OCI-LY3 (cell line): ENCODE results near the gene PLEKHA4.

ENCODE experiments used
- EZH2phosphoT487 ChIP-seq: fragments of 200-600 bp; shearing (Covaris generic); IDR thresholded peaks from 2 replicates; pipeline ENCODE4 v1.6.1; 2018; ENCODE audit warnings: antibody characterized with exemption, mixed run types, low read depth
- TF ChIP-seq, protein P1 (sequence below): fragments of 200-600, 300-600 bp; sonication (generic); IDR thresholded peaks from 2 replicates; pipeline ENCODE4 v1.5.1; 2014; ENCODE audit warnings: antibody characterized with exemption, low read length, low read depth

DNA sequence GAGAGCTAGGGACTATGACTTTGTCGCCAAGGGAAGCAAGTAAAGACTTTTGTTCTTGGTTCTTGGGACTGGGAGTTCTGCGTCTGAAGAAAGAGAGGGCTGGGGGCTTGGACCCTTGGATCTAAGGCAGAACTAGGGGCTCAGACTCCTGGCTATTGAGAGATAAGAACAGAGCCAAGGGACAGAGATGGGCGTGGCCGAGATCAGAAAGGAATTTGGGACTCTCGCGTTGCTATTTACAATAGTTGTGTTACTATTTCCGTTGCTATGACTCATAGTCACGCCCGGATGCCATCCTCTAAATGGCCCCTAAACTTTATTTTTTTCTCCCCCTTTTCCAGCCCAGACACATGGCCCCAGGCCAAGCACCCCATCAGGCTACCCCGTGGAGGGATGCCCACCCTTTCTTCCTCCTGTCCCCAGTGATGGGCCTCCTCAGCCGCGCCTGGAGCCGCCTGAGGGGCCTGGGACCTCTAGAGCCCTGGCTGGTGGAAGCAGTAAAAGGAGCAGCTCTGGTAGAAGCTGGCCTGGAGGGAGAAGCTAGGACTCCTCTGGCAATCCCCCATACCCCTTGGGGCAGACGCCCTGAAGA is 4.6 kb upstream of the PLEKHA4 start:
- TF ChIP-seq, protein P1, sequence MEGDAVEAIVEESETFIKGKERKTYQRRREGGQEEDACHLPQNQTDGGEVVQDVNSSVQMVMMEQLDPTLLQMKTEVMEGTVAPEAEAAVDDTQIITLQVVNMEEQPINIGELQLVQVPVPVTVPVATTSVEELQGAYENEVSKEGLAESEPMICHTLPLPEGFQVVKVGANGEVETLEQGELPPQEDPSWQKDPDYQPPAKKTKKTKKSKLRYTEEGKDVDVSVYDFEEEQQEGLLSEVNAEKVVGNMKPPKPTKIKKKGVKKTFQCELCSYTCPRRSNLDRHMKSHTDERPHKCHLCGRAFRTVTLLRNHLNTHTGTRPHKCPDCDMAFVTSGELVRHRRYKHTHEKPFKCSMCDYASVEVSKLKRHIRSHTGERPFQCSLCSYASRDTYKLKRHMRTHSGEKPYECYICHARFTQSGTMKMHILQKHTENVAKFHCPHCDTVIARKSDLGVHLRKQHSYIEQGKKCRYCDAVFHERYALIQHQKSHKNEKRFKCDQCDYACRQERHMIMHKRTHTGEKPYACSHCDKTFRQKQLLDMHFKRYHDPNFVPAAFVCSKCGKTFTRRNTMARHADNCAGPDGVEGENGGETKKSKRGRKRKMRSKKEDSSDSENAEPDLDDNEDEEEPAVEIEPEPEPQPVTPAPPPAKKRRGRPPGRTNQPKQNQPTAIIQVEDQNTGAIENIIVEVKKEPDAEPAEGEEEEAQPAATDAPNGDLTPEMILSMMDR: no peak
- no peak for TF ChIP-seq EZH2phosphoT487
